GM04504 (cell line): ENCODE measurements around the gene CISTR.

Experiments
- DNase-seq: peaks from one replicate; pipeline ENCODE4 v3.0.0-alpha.2; 2012; ENCODE audit warnings: low read depth

Gene CISTR

DNA sequence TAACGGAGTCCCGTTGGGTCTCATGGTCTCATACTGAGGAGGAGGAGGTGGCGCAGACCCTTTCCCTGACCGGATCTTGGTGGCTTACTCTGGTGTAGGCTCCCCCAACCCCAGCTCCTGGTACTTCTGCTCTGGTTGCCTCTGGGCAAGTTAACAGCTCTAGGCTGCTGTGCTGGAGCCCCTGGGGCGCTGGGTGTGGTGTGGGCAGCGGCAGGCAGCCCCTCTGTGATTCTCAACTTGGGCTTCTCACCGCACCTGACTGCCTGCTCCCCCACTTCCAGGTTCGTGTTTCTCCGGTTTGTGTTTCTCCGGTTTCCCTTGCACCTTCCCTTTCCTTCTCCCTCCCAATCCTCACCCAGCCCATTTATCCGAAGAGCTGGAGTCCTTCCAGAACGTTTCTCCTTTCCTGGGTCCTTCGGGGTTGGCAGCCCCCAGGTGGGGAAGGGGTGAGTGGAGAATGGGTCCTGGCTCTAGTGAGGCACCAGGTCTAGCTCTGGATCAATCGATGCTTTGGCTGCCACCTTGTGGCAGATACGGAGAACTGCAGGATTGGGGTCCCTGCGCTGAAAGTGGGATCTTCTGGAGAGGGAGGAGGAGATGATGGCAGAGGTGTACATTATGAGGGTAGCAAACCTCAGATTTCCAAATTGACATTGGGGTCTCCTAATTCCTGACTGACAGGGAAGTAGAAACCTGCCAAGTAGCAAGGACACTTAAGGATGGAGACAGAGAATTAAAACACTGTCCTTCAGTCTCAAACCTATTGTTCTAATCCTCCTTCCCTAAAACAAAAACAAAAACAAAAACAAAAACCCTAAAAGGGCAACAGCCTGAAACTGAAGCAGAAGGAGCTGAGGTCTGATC is 8.3 kb downstream of the CISTR start:
- no peak for DNase-seq

DNA sequence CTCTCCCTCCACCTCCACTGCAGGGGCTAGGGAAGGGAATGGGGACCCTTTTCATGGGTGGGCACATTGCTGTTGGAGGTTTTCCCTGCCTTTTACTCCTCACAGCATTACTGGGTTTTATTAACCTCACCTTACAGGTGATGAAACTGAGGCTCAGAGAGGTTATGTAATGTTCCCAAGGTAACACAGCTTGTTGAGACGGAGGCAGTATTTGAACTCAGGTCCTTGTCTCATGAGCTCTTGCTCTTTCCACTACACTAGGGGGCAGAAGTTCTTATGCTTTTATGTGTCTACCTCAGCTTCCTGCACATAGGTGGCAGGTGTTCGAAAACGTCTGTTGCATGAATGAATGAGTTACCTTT is 11.7 kb downstream of the CISTR start:
- DNase-seq = no peak

- DNase-seq = no peak
Observed at GRCh38 chr12:53739214-53740129, 12.3 kb downstream of the CISTR start.

- DNase-seq = no peak
Observed at GRCh38 chr12:53738406-53739213, 13.2 kb downstream of the CISTR start.

DNA sequence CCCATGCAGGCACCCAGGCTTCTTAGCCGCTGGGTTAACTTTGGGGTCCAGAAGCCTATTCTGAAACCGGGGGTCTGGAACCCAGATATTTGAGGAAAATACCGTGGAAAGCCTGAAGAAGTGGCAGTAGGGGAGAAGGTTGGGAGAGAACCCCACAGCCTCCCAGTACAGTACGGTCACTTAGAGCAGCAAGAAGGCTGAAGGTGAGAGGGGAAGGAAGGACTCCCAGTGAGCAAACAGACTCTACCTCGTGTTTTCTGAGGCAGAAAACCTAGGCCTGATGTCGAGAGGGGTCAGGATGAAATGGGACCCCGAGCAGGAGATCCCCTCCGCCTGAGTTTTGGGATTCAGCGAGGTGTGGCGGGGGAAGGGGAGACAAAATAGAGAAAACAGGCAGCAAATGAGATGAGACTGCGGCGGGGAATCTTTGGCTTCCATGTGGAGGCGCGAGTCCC is 13.8 kb downstream of the CISTR start:
- no peak for DNase-seq

- DNase-seq = no peak
Observed at GRCh38 chr12:53737093-53737808, 14.5 kb downstream of the CISTR start.

DNA sequence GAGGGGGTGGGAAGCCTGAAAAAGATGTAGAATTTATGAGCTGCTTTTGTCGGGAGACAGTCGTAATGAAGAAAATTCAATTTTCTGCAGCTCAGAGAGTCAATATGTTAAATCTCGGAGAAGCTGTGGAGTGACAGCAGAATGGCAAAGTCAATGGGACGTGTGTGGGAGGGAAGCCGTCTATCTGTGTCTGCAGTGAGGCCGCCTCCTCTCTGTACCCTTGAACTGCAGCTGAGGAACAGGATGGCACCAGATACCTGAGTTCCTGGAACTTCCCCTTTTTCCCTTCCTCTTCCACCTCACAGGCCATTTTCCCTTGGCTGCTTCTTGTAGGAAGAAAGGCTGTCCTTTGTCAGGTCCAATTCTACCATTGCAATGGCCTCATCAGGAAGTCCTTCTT is 15.2 kb downstream of the CISTR start:
- no peak for DNase-seq

- DNase-seq = no peak
Observed at GRCh38 chr12:53735556-53735955, 16.2 kb downstream of the CISTR start.

DNA sequence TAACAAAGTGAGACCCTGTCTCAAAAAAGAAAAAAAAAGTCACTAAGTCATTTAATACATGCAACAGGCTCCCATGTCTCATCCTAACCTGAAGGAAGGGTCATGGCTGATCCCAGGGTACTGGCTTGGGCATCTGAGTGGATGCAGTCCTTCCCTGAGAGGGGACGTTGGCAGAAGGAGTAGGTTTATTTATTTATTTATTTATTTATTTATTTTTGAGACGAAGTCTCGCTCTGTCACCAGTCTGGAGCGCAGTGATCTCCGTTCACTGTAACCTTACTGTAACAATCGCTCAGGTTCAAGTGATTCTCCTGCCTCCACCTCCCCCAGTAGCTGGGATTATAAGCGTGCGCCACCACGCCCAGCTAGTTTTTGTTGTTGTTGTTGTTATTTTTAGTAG is 17.4 kb downstream of the CISTR start:
- DNase-seq = no peak

- no peak for DNase-seq
Observed at GRCh38 chr12:53733807-53734200, 18.0 kb downstream of the CISTR start.

- no peak for DNase-seq
Observed at GRCh38 chr12:53733051-53733806, 18.6 kb downstream of the CISTR start.

DNA sequence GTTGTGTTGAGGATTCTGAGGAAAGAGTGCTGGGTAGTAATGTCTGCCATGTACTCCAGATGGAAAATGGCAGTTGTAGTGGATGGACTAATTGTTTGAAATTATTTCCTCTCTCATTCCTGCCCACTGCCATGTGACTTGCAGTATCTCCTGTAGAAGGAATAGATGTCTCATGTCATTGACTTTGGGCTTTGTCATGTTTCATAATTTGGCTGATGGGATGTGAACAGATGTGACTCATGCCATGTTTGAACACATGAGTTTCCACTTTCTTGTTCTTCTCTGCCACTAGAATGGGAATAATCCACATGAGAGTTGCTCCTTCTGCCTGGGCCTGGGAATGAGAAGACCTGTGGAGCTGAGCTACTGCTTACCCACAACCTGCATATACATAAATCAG is 22.1 kb downstream of the CISTR start:
- no peak for DNase-seq

GRCh38 chr12:53728206-53728605 is 23.6 kb downstream of the CISTR start:
- no peak for DNase-seq

- DNase-seq = peak; percentile 94
Observed at GRCh38 chr12:53727310-53728041, 24.3 kb downstream of the CISTR start, which contains the start of gene CALCOCO1. Gene CALCOCO1 (minus strand): TSS chr12:53727452. CDS start chr12:53725242, 2,210 bp downstream.

DNA sequence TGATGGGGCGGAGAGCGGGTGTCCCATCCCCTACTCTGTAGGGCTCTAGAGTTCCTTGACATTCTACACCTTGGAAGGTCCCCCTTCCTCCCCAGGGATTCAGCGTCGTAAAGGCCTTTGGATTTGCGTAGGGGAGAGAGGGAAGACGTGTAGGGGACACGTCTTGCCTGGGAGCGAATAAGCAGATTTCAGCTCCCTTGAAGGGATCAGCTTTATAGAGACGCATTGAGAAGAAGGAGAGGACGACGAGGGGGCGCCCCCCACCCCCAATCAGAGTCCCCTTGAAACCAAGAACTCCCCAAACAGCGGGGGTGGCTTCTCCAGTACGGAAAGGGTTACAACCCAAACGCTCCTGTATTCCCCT is 24.9 kb downstream of the CISTR start:
- peak; percentile 6 for DNase-seq

DNA sequence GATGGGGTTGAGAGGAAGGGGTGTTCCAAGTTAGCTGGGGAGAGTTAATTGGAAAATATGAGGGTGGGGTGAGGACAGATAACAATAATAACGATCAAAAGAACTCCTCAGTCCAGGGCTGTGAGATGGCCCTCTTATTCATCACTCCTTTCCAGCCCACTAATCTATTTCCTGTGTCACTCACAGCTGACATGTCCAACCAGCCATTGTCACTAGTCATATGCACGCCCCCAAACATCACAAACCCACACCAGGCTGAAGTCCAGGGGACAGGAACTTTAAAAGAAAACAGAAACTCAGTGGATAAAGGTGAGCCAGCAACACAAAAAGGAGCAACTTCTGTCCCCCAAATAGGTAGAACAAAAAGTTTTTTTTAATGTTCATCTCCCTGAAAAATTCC is 25.4 kb downstream of the CISTR start:
- DNase-seq = no peak

DNA sequence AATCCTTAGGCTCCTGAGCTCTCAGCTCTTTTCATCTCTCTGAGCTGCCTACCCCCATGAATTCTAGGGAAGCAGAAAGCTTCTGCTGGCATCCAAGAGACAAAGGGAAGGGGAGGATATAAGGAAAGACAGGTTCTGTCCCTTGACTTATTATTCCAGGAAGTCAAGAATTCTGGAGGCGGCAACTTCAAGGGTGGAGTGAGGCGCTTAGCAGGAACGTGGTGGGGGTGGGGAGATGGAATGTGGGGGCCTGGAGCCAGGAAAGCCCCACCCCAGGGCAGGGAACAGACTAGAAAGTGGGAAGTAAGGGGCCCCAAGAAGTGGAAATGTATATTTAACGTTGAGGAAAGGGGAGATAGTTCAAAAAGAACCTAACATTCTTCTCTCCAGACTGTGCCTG is 26.0 kb downstream of the CISTR start:
- DNase-seq = no peak

DNA sequence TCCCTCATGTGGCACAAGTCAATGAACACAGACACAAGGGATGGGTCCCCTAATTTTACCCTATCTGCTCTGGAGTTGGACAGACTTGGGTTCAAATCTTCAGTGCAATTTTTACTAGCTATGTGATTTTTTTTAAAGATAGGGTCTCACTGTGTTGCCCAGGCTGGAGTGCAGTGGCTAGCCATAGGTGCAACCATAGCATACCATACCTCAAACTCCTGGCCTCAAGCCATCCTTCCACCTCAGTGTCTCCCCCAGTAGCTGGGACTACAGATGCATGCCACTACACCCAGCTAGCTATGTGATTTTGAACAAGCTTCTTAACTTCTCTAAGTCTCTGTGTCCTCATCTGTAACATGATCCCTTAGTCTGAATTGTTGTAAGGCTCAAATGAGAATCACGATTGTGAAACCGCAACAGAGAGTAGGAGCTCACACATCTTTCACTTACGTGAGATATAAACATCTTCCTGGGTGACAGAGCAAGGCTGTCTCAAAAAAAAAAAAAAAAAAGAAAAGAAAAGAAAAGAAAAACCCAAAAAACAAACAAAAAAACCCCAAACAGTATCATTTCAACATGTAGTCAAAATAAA is 29.2 kb downstream of the CISTR start:
- DNase-seq = no peak

GRCh38 chr12:53720946-53721345 is 30.8 kb downstream of the CISTR start:
- no peak for DNase-seq

GRCh38 chr12:53719649-53720048 is 32.1 kb downstream of the CISTR start:
- no peak for DNase-seq
